PFSK-1 (cell line): Measurements from ENCODE around the gene TM9SF1.

Source experiments
- FOXP2 ChIP-seq: optimal IDR thresholded peaks from 2 replicates; pipeline ENCODE3; 2011; ENCODE audit warnings: borderline replicate concordance, control low read depth, inconsistent platforms; ENCODE audit not compliant: insufficient read depth; ENCODE audit errors: extremely low read length, extremely low read depth
- POLR2AphosphoS5 ChIP-seq: IDR thresholded peaks from 2 replicates; pipeline ENCODE4 v1.6.1; 2012; ENCODE audit warnings: low read depth, mild to moderate bottlenecking, control low read depth, low read length, moderate library complexity
- REST ChIP-seq, 2 experiments: IDR thresholded peaks; 2 replicates each; pipeline versions ENCODE4 v1.6.1 to v1.8.0; 2011 to 2012; ENCODE audit warnings: low read depth in 2 of 2, low read length in 2 of 2, control low read depth in 1 of 2, inconsistent platforms in 1 of 2, mild to moderate bottlenecking in 1 of 2, moderate library complexity in 1 of 2; ENCODE audit not compliant: insufficient read depth in 1 of 2
- SIN3A ChIP-seq: IDR thresholded peaks from 2 replicates; pipeline ENCODE4 v1.6.1; 2012; ENCODE audit warnings: mild to moderate bottlenecking, low read length, moderate library complexity, borderline replicate concordance; ENCODE audit not compliant: insufficient read depth
- TAF1 ChIP-seq: IDR thresholded peaks from 2 replicates; pipeline ENCODE4 v1.6.1; 2012; ENCODE audit warnings: low read length, control low read depth, borderline replicate concordance; ENCODE audit not compliant: insufficient read depth

The TM9SF1 gene

GRCh38 chr14:24165785-24166184 lies 29.5 kb downstream of the TM9SF1 start:
- TF ChIP-seq SIN3A (no peak), TAF1 (no peak), FOXP2 (no peak), REST (IDR thresholded peaks at IDR 0.05; ENCODE audit: insufficient read depth in 1 of 2, low read depth in 2 of 2, low read length in 2 of 2) (no peak), POLR2AphosphoS5 (no peak)

GRCh38 chr14:24164518-24164991 lies 30.7 kb downstream of the TM9SF1 start:
- TF ChIP-seq FOXP2 = no peak
- TF ChIP-seq SIN3A = no peak
- TF ChIP-seq TAF1 = no peak
- no peak for TF ChIP-seq POLR2AphosphoS5
- no peak for TF ChIP-seq REST (IDR thresholded peaks at IDR 0.05; ENCODE audit: insufficient read depth in 1 of 2, low read depth in 2 of 2, low read length in 2 of 2)

DNA sequence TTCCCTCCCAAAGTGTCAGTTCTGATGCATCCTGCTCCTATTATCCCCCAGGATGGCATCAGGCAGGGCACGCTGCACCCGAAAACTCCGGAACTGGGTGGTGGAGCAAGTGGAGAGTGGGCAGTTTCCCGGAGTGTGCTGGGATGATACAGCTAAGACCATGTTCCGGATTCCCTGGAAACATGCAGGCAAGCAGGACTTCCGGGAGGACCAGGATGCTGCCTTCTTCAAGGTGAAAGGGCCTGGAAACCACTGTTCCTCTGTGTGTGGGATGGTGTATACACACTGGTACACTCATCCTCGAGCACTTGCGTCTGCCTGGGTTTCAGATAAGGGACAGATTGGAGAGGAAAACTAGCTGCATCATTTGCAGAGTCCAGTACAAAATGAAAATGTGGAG lies 33.1 kb downstream of the TM9SF1 start:
- TF ChIP-seq SIN3A (no peak), REST (IDR thresholded peaks at IDR 0.05; ENCODE audit: insufficient read depth in 1 of 2, low read depth in 2 of 2, low read length in 2 of 2) (no peak), FOXP2 (no peak), POLR2AphosphoS5 (no peak), TAF1 (no peak)

GRCh38 chr14:24160850-24161804 lies 34.1 kb downstream of the TM9SF1 start, which contains the start of gene IRF9:
Gene IRF9, plus strand, starts transcription at chr14:24161265. Its CDS starts 880 bp downstream, at chr14:24162145.
- TF ChIP-seq REST (IDR thresholded peaks at IDR 0.05; ENCODE audit: insufficient read depth in 1 of 2, low read depth in 2 of 2, low read length in 2 of 2) (no peak), FOXP2 (peak; percentile 73), POLR2AphosphoS5 (peak; percentile 69)
